Endodermal cell (in vitro differentiated cells): Measurements from ENCODE around the gene KIAA0513. TPM values are rescaled to one million over a fixed set of nuclear protein-coding genes. Genes with fewer than 3 reads are reported as not detected.

Experiments
- DNase-seq: peaks from one replicate; pipeline ENCODE4 v3.0.0-alpha.2; 2017
- H3K27ac ChIP-seq: 2 replicates; pipeline ENCODE4 v1.5.1; 2013; ENCODE audit warnings: mild to moderate bottlenecking, low read depth, low read length, moderate library complexity
- H3K27me3 ChIP-seq: 2 replicates; pipeline ENCODE4 v1.6.1; 2013; ENCODE audit warnings: mild to moderate bottlenecking, low read length, moderate library complexity; ENCODE audit not compliant: insufficient read depth, control insufficient read depth, poor library complexity, severe bottlenecking
- H3K36me3 ChIP-seq: 2 replicates; pipeline ENCODE4 v1.7.0; 2013; ENCODE audit warnings: mild to moderate bottlenecking, low read length, moderate library complexity; ENCODE audit not compliant: control insufficient read depth, insufficient read depth
- H3K4me1 ChIP-seq: one replicate; pipeline ENCODE4 v1.7.0; 2013; ENCODE audit warnings: low read length; ENCODE audit not compliant: control insufficient read depth, insufficient read depth
- H3K4me3 ChIP-seq: 2 replicates; pipeline ENCODE4 v1.5.1; 2013; ENCODE audit warnings: mild to moderate bottlenecking, low read length, moderate library complexity
- H3K9ac ChIP-seq: 2 replicates; pipeline ENCODE4 v1.6.1; 2013; ENCODE audit warnings: mild to moderate bottlenecking, low read length, moderate library complexity; ENCODE audit not compliant: poor library complexity, severe bottlenecking; ENCODE audit errors: extremely low read depth
- H3K9me3 ChIP-seq: 2 replicates; pipeline ENCODE4 v1.6.1; 2013; ENCODE audit warnings: mild to moderate bottlenecking, low read length, moderate library complexity; ENCODE audit not compliant: control insufficient read depth
- H3K27ac Mint-ChIP-seq: 2 replicates; pipeline ENCODE4 v1.8.0; 2020; ENCODE audit warnings: mixed read lengths
- H3K27me3 Mint-ChIP-seq: 2 replicates; pipeline ENCODE4 v1.8.0; 2021; ENCODE audit warnings: mild to moderate bottlenecking, mixed read lengths; ENCODE audit not compliant: insufficient read depth
- H3K36me3 Mint-ChIP-seq: 2 replicates; pipeline ENCODE4 v1.8.0; 2020; ENCODE audit warnings: low read depth, mixed read lengths
- H3K4me1 Mint-ChIP-seq: 2 replicates; pipeline ENCODE4 v1.8.0; 2020; ENCODE audit warnings: mixed read lengths
- H3K4me3 Mint-ChIP-seq: 2 replicates; pipeline ENCODE4 v1.8.0; 2020; ENCODE audit warnings: mild to moderate bottlenecking, moderate library complexity, mixed read lengths
- H3K9me3 Mint-ChIP-seq: 2 replicates; pipeline ENCODE4 v1.8.0; 2020; ENCODE audit warnings: mild to moderate bottlenecking, mixed read lengths
- CTCF ChIP-seq: fragments of 200-600 bp; sonication (generic); conservative IDR thresholded peaks from 2 replicates; pipeline ENCODE4 v1.5.0; 2021; ENCODE audit warnings: antibody characterized with exemption, mild to moderate bottlenecking
- WGBS, 2 experiments: methylation state at CpG; one replicate each; pipeline versions ENCODE4 v1.1.5 to v1.1.7; 2013; ENCODE audit warnings: missing lambda C conversion rate in 2 of 2, mixed read lengths in 1 of 2; ENCODE audit not compliant: insufficient coverage in 1 of 2, insufficient read length in 1 of 2; 5-methylcytosine and 5-hydroxymethylcytosine counted together
- total RNA-seq, 2 donors: library from RNA; stranded (reverse); fragmentation: NEBNext Ultra II Directional in 1 of 2; extraction: Animal tissue kit (Norgen Biotek cat#: 25700) in 1 of 2; gene quantifications; 2 replicates in 1 of 2; 3 replicates in 1 of 2; pipeline ENCODE4 v1.2.1, GENCODE V29; 2021

KIAA0513 gene
- total RNA-seq, 2 donors from 2014 or later = 9.2 to 16.0 TPM

- Mint-ChIP-seq H3K27ac (no peak overlapping the region), H3K4me3 (no peak overlapping the region), H3K36me3 (no peaks in the 10 kb centered on the region), H3K27me3 (peaks cover 25% of the 10 kb centered on the region), H3K4me1 (peaks cover 18% of the 10 kb centered on the region), H3K9me3 (no peaks in the 10 kb centered on the region)
- Histone ChIP-seq H3K4me3 (no peak overlapping the region), H3K27ac (no peak overlapping the region), H3K9me3 (no peaks in the 10 kb centered on the region), H3K36me3 (no peaks in the 10 kb centered on the region), H3K27me3 (peaks cover 16% of the 10 kb centered on the region), H3K9ac (no peak overlapping the region), H3K4me1 (peaks cover 6% of the 10 kb centered on the region)
- TF ChIP-seq CTCF = no peak
- DNase-seq = no peak
- 91 to 95% methylated on average over 13 to 17 of the region's 17 CpGs for WGBS, 2 experiments
These were observed 58.1 kb downstream of the KIAA0513 start for GRCh38 chr16:85085721-85086120.

GRCh38 chr16:85086347-85087291, 59.0 kb downstream of the KIAA0513 start:
- Mint-ChIP-seq H3K36me3 (no peaks in the 10 kb centered on the region), H3K4me3 (no peak overlapping the region), H3K27me3 (peaks cover 23% of the 10 kb centered on the region), H3K27ac (no peak overlapping the region), H3K4me1 (peaks cover 12% of the 10 kb centered on the region), H3K9me3 (no peaks in the 10 kb centered on the region)
- Histone ChIP-seq H3K27me3 (peaks cover 16% of the 10 kb centered on the region), H3K4me3 (no peak overlapping the region), H3K9me3 (no peaks in the 10 kb centered on the region), H3K4me1 (peaks cover 6% of the 10 kb centered on the region), H3K36me3 (no peaks in the 10 kb centered on the region), H3K27ac (no peak overlapping the region), H3K9ac (no peak overlapping the region)
- TF ChIP-seq CTCF = peak; percentile 86
- DNase-seq = peak; percentile 94
- WGBS, 2 experiments = 75 to 78% methylated on average over 26 to 37 of the region's 37 CpGs

GRCh38 chr16:85087899-85088569, 60.4 kb downstream of the KIAA0513 start:
- Histone ChIP-seq H3K27me3 (peaks cover 6% of the 10 kb centered on the region), H3K9ac (no peak overlapping the region), H3K4me1 (peaks cover 2% of the 10 kb centered on the region), H3K9me3 (no peaks in the 10 kb centered on the region), H3K4me3 (no peak overlapping the region), H3K27ac (no peak overlapping the region), H3K36me3 (no peaks in the 10 kb centered on the region)
- H3K4me3 Mint-ChIP-seq = no peak overlapping the region
- no peak for TF ChIP-seq CTCF
- no peak for DNase-seq
- 93 to 96% methylated on average over 20 to 21 of the region's 21 CpGs for WGBS, 2 experiments
- H3K27ac Mint-ChIP-seq = no peak overlapping the region
- peaks cover 13% of the 10 kb centered on the region for H3K27me3 Mint-ChIP-seq
- H3K9me3 Mint-ChIP-seq = no peaks in the 10 kb centered on the region
- peaks cover 7% of the 10 kb centered on the region for H3K4me1 Mint-ChIP-seq
- no peaks in the 10 kb centered on the region for H3K36me3 Mint-ChIP-seq
